NCI-H2107 treated with DMSO at 0.1 percent for 48 hours (cell line): ENCODE measurements around the gene IFT122.
"Not testable (repeated sequence)": the region's sequence is repeated elsewhere in the genome, so short reads cannot be mapped to it uniquely, and the experiment has no call there.

Experiments used
- DNase-seq: peaks from one replicate; lab custom pipeline; 2025; ENCODE audit not compliant: unreplicated experiment; lab: John Stamatoyannopoulos, UW

Gene IFT122

DNA sequence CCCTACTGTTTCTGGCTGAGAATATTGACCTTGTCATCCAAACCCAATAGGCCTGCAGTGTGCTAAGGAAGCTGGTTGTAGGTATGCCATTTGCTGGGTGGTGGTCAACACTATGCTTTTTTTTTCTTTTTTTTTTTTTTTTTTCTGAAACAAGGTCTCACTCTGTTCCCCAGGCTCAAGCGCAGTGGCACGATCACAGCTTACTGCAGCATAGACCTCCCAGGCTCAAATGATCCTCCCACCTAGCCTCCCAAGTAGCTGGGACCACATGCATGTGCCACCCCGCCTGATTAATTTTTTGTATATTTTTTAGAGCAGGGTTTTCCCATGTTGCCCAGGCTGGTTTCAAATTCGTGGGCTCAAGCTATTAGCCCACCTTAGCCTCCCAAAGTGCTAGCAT is 52.7 kb downstream of the IFT122 start:
- no peak for DNase-seq

GRCh38 chr3:129493206-129493605 is 53.2 kb downstream of the IFT122 start:
- no peak for DNase-seq

- DNase-seq = not testable (repeated sequence)
Measured at GRCh38 chr3:129494499-129494898, 54.5 kb downstream of the IFT122 start.

- DNase-seq = not testable (repeated sequence)
Measured at GRCh38 chr3:129495006-129495639, 55.1 kb downstream of the IFT122 start.

GRCh38 chr3:129497876-129498275 is 57.9 kb downstream of the IFT122 start:
- DNase-seq = not testable (repeated sequence)

GRCh38 chr3:129498603-129499488 is 58.8 kb downstream of the IFT122 start:
- not testable (repeated sequence) for DNase-seq

DNA sequence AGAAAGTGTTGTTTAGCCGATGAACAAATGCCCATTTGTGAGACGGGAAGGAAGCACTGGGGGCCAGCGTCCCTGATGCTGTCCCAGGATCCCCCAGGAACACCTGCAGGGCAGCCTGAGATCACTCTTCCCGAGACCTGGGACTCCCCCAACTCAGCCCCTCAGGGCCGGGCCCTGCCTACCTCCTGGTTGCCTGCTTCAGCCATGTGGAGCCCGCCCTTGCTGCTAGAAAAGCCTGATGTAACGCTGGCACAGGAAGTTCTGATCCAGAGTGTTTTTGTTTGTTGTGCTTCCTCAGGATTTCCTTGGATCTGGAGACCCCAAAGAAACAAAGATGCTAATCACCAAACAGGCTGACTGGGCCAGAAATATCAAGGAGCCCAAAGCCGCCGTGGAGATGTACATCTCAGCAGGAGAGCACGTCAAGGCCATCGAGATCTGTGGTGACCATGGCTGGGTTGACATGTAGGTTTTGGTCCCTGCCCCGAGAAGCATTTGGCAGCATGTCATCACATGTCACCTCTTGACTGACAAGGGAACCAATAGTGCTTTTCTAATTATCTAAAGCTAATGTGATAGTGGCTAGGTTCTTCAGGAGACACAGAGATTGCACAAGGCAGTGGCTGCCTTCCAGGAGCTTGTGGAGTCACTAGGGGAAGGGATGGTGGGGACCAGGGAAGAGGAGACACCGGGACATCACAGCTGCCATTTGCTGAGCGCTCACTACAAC is 59.7 kb downstream of the IFT122 start:
- DNase-seq = not testable (repeated sequence)

DNA sequence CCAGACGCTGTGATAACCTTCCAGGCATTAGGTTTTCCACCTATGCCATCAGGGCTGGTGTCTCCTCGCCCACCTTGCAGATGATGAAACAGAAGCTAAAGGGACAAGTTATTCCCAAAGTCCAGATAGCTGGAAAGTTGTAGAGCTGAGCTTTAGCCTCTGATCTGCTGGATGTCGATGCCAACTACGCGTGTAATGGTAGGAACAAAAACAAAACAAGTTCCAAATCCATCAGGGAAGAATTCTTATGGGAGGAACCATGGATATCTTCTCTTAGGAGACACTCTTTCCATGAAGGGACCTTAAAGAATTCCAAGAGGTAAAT is 60.3 kb downstream of the IFT122 start:
- DNase-seq = no peak

- no peak for DNase-seq
Measured at GRCh38 chr3:129501630-129502029, 61.6 kb downstream of the IFT122 start.

DNA sequence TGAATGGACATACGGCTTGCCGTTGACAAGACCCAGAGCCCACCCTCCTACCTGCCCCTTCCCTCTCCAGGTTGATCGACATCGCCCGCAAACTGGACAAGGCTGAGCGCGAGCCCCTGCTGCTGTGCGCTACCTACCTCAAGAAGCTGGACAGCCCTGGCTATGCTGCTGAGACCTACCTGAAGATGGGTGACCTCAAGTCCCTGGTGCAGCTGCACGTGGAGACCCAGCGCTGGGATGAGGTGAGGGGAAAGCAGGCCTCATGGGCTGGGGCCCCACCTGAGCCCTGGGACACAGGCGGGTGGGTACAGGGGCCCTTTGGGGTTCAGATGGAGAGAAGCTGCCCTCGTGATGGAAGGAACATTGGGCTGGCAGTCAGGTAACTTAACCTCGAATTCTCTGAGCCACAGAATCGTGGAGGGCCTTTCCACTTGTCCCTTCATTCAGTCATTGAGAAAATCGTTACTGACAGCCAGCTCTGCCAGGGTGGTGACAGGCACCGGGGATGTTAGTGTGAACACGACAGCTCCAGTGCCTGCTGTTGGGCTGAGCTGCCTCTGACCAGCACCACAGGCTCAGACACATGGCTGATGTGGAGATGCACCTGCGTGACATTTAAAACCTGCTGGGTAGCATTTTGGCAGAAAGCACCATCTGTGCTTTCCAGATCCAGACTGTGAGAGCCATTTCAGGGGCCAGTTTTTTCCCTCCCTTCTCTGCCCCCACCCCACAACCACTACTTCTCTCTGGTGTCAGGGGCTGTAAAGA is 62.8 kb downstream of the IFT122 start:
- peak; percentile 60 for DNase-seq

GRCh38 chr3:129503471-129504291 is 63.7 kb downstream of the IFT122 start:
- peak; percentile 33 for DNase-seq

DNA sequence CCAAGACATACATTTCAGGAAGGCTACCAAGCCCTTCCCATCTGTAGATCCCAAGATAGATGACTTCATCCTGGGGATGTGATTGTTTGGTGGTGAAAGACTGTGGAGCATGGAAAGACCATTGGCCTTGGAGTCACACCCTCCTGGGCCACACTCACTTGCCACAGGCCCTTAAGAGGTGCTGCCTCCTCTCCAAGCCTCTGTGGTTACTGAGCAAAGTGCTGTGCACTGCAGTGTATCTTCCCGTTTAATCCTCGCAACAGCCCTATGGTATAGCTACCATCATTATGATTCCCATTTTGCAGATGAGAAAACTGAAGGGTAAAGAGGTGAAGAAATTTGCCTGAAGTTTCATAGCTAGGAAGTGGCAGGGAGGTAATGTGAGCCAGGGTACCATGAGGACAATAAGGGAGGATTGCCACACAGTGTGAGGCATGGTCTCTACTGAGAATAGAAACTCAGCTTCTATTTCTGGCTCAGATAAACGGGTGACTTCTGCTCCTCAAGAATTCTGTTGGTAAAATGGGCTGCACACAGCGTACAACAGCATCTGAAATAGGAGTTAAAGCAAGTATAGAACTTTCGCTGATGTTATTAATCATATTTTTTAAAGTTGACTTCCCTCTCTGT is 64.6 kb downstream of the IFT122 start:
- DNase-seq = no peak

GRCh38 chr3:129505341-129505740 is 65.3 kb downstream of the IFT122 start:
- no peak for DNase-seq

- peak; percentile 77 for DNase-seq
Measured at GRCh38 chr3:129506231-129506742, 66.3 kb downstream of the IFT122 start.

GRCh38 chr3:129507181-129507831 is 67.3 kb downstream of the IFT122 start:
- DNase-seq = no peak

GRCh38 chr3:129512595-129512994 is 72.6 kb downstream of the IFT122 start:
- DNase-seq = no peak

DNA sequence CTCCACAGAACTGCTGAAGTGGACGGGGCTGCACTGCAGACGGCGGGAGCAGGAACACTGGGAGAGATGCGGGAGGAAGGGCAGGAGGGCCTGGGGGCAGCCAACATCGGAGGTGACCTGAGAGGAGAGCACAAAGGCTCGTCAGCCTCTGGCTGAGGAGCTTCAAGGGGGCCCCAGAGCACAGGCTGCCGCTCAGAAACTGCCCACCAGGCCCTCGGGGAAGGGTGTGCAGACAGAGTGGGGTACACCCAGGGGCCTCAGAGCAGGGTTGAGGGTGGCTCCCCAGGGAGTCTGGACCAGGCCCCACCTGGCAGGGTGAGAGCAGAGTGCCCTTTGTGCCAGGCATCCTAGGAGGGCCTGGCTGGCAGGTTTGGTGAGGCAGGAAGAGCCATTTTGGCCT is 73.7 kb downstream of the IFT122 start:
- DNase-seq = no peak

DNA sequence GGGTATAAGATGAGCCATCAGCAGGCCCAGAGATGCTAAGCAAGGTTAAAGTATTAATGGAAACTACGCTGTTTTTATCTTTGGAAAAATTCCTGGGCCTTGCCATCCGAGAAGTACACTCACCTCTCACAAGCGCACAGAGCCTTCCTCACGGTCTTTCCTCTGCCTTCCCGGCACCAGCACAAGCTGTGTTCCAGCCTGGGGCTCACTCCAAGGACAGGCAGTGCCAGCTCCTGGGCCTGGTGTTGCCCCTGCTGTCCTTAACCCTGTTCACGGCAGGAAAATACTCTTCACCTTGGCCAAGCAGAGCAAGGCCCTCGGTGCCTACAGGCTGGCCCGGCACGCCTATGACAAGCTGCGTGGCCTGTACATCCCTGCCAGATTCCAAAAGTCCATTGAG is 74.1 kb downstream of the IFT122 start:
- no peak for DNase-seq

GRCh38 chr3:129514563-129514962 is 74.5 kb downstream of the IFT122 start:
- DNase-seq = no peak
